Activated CD4-positive, alpha-beta T cell treated with anti-CD3 and anti-CD28 coated beads for 24 hours (primary cell): Measurements from ENCODE around the gene CDC42EP3.

Source experiments
- DNase-seq, 2 donors: peaks; one replicate each; pipeline ENCODE4 v3.0.0-alpha.2; 2020; ENCODE audit warnings: low read depth in 2 of 2

The CDC42EP3 gene, protein sequence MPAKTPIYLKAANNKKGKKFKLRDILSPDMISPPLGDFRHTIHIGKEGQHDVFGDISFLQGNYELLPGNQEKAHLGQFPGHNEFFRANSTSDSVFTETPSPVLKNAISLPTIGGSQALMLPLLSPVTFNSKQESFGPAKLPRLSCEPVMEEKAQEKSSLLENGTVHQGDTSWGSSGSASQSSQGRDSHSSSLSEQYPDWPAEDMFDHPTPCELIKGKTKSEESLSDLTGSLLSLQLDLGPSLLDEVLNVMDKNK

DNA sequence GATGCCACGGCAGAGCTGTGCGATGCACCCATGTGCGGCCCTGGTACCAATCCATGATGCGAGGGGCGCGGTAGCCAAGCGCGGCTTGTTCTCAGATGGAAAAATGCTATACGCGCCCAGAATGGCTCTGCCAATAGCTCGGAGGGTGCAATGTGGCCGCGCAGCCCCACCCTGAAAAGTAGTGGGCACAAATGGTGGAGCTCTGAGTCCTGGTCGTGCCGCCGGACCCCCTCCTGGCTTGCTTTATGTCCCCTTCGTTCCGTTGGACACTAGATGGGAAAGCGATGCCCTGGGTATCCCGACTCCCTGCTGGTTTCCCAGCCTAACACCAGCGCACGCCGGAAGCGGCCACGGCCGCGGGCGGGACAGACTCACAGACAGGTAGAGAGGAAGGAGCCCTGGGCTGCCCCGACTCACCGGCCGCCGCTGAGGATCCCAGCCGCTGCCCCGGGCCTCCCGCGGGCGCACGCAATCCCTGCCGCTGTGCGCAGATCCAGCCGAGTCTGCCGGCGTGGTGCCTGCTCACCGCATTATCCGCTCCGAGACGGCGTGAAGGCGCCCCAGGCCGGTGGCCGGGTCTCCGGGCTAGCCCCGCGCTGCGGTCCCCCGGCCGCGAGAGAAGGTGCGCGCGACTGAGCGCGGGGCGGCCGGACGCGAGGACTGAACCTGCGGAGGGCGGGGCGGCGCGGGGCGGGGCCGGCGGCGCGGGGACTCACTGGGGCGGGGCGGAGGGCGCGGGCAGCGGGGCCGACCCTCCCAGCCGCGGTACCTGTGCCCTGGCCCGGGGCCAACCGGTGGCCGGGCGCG, at the start of gene CDC42EP3:
Gene CDC42EP3, minus strand, starts transcription at position 634 of the 807 bp plus-strand sequence. CDS start 25,055 bp downstream, outside the sequence.
- DNase-seq, result peak; percentile 51 to 63

DNA sequence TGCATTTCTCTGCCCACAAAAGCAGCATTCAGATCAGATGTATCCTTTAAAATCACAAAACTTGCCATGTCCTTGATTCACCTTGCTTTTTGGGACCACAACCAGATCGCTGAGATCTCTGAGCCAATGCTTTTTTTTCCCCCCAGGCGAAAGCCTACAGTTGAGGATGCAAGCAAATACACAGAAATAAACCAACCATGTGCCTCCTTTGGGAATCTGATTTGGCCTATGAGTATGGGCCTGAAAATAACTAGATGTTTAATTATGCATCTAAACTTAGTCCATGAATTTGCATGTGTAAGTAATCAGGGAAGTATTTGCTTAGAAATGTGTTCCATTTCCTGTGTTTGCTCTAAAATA, 49.7 kb upstream of the CDC42EP3 start:
- DNase-seq, result no peak

DNA sequence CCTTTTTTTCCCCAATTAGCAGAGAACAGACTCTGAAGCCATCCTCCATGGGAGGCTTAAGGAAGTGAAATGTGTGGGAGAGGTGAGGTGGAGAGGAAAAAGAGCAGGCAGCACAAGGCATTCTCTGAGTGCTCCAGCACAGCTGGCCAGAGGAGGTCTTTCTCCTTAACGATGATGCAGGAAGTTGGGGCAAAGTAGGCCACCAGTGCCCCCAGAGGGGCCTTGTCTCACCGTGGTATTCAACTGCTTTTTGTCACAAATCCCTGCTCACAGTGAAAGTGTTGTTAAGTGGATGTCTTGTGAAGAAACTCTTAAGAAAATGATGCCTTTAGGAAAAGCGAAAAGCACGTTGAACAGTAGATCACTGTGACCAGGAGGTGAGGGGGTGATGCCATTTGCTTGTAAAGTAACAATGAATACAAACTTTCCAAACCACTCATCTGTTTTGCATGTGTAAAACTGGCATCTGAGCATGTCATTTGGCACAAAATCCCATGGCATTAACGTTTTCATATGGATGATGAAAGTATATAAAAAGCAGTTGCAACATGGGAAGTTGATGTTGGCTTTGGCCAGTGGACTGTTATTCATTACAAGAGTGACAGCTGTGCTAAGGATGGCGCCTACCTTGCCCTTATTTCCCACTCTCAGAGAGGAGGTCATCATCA, 49.2 kb upstream of the CDC42EP3 start:
- DNase-seq, result no peak

DNA sequence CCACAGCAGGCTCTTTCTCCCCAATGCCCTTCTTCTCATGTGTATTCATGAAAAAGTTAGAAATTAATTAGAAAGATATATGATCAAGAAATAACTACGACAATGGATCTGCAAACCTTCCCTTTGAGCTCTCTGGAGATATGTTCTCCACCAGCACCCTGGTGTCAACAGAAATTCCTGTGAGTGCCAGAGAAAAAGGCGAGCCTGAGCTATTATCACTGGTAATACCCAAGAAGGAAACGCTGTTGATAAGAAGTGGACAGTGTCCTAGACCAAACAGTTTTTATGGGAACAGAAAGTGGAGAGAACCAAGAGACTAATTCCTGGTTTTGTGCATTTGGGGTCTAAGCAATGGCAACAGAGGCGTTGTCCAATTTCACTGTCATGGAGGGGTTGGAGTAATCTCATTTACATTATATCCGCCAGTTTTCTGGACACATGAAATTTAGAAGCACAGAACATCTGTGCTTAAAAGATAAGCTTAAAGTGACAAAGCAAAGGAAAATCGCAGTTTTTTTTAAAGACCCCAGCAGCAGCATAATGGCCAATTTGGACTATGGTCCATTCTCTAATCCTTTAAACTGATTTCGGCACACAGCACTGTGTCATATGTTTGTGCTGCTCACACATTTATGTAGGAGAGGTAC, 47.2 kb upstream of the CDC42EP3 start:
- no peak for DNase-seq

DNA sequence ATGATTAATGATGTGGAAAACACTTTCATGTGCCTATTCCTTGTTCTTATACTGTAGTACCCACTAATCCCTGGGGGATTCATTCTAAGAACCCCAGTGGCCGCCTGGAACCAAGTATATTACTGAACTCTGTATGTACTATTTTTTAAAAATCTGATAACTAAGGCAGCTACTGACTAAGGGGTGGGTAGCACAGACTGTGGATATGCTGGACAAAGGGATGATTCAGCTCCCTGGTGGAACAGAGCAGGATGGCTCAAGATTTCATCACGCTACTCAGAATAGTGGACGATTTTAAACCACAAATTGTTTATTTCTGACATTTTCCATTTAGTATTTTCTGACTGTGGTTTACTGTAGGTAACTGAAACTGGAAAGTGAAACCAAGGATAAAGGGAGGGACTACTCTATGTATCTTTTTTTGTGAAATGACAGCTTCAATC, 41.8 kb upstream of the CDC42EP3 start:
- DNase-seq, result no peak

DNA sequence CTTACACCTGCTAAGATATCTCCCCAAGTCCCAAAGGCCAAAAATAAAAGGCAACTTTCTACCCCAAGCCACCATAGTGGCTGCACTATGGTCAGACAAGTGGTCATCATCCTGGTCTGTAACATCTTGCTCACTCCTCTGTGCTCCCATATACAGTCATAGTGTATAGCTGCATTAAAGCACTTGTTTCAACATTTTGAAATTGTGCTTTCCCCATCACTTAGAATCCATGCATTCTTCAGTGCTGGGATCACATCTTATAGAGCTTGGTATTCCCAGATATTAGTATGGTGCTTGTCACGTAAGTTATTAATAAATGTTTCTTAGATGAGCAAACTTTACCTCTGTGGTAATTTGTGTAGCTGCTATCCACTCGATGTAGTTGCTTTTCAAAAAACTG, 40.4 kb upstream of the CDC42EP3 start:
- no peak for DNase-seq

DNA sequence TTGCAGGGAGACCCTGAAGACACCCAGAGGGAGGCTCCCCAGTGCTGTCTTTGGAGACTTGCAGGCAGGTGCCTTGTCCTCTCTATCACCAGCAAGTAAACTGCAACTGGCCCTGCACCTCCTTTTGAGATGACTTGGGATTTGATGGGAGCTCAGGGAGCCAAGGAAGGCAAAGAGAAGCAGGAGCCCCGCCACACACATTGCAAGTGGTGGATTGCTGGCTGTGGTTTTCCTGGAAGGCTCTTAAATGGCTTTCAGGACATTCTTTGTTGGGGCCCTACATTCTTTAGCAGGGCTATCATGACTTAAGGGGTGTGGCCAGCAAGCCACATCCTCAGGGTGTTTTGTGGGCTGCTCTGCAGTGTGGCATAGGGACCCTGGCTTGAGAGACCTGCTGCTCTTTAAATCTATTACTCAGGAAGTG, 39.9 kb upstream of the CDC42EP3 start:
- DNase-seq, result peak in 1 of 2 donors; percentile 4

DNA sequence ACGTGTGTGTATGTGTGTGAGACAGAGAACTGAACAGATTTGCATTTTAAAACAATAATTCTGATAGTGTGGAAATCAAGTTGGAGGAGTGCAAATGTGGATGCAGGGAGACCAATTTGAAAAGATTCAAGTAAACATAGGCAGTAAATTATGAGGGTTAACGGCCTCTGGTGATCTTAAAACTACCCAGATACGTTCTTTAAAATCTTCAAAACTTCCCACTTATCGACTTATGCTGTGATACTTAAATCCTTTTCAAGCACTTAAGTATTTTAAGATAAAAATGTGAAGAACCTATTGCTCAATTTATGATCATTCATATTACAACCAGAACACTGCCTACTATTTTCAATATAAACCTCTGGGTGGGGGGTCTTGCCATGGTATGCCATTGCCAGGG, 37.7 kb upstream of the CDC42EP3 start:
- no peak for DNase-seq

DNA sequence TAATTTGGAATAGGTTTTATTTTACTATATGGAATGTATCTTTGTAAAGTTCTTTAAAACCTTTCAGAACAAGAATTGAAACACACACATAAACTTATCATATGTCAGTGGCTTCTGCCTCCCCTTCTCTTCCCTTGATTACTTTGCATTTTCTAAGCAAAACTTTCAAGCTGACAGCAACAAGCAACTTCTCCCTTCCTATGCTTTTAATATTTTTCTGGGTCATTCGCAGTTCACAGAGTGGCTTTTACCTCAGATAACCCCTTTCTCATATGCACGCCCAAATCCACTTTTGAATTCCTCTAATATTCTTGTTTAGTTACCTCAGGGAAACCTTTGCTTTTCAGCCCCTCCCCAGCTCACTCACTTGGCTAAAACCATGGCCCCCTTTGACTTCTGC, 36.7 kb upstream of the CDC42EP3 start:
- DNase-seq, result no peak

DNA sequence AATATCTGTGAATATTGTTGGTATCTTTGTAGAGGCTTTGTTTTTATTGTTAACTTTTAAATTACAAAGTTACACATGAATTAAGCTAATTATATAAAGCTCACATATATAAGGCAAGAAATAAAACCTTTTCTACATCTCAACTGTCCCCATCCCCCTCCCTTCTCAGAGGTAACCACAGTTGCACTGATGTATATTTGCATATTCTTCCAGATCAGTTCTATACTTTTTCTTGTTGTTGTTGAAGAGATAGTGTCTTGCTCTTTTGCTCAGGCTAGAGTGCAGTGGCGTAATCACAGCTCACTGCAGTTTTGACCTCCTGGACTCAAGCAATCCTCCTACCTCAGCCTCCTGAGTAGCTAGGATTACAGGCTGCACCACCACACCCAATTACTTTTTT, 36.0 kb upstream of the CDC42EP3 start:
- no peak for DNase-seq

DNA sequence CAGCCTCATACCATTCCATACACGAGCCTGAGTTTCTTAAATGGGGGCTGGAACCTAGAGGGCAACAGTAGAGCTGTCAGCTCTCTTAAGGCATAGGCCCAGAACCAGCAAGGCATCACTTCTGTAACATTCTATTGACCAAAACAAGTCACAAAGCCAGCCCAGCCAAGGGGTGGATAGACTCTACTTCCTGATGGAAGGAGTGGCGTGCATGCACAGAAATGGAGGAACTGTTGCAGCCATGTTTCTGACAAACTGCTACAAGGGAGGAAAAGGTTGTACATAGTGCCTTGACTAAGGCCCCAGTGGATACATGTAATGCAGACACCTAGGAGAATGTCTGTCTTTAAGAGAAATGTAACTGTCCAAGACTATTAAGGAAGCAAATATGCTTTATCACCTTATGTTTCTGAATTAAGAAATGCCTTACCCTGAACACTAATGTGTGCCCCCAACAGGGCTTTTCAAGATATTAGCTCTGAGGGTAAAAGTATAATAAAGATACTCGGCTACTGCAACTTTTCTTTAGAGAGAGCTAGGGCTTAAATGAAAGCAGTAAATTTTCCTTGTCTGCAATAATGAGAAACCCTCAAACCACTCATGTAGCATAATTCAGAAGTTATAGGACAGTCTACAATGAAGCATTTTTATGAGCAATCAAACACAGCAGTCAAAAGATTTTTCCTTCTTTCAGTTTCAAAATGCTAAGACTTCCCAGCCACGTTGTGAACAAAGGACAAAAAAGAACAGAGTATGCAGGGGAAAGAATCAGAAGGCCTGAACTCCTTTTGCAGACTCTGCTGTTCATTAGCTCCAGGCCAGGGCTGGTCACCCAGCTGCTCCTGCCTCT, 35.1 kb upstream of the CDC42EP3 start:
- DNase-seq, result no peak

DNA sequence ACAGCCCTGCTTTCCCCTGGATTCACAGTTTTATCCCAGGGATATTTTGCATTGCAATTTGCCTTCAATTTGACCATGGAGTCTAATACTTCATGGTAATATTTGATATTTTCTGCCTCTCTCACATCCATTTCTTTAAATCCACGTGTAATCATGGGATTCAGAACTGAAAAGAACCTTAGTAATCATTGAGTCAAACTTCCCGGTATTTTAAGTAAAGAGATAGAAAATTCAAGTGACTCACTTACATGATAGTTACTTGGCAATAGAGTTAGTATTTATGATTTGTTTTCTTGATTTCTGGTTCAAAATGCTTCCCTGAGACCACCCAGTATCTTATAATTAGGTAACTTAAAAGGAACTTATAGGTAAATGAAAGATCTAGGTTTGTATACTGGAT, 33.7 kb upstream of the CDC42EP3 start:
- DNase-seq, result no peak

DNA sequence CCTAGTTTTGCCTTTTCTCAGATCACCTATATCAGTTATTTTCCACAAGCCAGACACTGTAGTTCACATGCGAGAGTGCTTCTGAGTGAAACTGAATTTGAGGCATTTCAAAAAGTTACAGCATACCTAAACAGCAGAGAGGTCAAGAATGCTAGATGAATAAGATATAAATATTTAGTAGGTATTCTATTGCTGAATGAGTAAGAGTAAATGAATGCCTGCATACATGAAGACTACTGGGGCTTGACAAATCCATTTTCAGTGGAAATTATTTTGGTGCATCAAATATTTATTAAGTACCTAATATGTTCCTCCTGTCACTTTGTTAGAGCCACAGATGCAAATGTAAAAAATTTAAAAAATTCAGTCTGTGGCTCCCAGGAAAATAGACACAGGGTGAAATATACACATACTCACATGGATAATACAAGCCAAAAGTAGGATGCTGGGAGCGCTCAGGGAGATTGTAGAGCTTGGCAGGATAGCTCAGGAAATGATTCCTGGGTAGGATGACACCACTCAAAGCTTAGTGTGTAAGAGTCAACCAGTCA, 27.6 kb upstream of the CDC42EP3 start:
- DNase-seq, result no peak

DNA sequence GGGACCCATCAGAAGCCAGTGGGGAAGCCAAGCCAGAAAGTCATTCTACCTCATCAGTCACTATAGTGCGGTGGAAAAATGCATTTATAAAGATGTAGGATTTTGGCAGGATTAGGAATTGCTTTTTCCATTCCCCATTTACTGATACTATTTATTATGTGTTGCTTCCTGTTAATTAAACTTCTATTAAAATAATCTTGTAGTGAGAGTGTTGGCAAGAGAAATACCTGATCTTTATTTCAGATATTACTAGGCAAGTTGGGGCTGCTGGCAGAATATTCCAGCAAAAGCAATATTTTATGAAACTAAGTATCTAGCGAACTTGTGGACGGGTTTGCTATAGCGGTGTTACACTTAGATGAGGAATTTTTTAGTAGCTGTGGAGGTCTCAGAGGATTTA, 23.9 kb upstream of the CDC42EP3 start:
- no peak for DNase-seq

DNA sequence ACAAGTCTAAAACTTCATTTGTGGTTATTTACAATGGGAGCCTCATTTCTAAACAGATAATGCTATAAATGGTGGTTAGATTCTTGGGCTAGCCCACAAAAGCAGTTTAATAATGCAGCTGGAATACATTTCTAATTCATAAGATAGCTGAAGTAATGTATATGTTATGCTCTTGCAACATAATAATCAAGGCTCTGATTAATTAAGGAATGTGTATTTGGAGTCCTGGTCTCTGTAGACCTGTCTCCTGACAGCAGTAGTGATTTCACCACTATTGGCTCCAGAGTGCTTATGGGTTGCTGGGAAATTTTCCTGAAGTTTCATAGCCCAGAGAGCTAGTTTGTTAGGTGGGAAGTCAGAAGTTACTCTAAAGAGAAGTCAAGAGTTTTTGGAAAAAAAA, 21.3 kb upstream of the CDC42EP3 start:
- no peak for DNase-seq

DNA sequence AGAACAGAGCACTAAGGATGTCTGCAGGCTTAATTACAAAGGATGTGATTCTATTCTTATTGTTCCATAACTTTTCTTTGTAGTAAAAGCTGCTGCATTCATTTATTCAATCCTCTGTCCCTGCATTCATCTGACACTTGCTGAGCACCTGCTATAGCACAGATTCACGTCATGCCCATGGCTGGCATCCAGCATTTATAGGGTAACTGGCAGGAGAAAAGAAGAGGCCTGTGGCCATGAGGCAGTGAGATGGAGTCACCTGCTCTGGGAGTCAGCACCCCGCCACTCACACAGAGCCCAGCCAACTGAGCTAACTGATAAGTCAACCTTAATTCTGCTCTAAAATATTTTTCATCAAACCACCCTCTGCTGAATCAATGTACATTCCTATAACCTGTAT, 18.3 kb upstream of the CDC42EP3 start:
- no peak for DNase-seq

DNA sequence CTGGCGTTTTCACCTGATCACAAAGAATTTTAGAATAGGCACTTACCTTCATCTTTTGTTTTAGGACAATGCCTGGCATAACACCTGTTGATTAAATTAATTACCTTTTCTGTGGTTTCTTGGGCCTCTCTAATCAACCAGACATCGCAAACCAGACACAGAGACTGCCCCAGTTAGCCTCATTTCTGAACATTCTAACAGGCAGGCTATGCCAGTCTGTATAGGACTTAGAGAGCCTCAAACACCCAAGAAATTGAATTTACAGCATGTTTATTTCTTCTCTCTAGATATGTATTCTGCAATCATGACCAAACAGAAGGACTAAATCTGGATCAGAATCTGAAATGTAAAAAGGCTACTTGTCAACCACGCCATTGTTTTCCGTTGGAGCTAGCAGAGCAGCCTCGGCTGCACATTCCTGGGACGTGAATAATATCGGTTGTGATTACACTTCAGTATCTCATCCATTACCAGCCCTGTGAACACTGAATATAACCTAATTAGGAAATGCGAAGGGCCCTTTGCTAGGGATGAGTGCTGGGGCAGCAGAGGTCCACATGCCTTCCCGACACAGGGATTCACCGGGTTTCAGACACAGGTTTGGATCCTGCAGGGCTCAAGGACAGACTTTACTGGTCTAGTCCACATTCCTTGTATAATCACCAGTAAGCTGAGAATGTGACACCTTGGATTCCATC, 17.5 kb upstream of the CDC42EP3 start:
- no peak for DNase-seq

DNA sequence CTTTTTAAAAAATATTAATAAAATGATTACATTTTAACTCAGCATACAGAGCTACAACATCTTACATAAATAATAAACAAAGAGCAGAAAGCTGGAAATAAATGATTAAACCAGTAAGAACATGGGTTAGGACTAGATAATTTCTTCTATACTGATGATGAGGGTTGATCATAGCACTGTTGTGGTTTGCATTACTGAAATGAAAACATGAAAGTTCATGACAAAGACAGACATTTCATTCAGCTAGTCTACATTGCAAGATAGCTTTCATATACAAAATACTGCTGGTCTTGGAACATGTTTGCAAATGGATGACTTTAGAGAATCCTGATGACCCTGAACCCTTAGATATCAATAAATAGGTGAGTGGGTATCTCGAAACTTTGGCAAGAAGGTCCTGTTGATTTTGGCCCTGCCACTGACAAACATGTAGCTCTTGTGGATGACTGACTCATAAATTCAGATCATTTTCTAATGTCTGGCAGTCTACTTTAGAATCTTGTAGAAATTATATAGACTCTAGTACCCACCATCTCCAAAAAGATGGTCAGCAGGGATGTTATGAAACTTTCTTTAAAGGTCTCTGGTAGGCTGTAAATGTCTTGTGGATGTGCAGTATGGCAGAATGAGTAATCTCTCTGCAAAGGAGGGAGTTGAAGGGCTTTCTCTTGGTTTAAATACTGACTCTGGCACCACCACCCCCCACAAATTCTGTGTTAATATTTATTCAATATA, 15.5 kb upstream of the CDC42EP3 start:
- DNase-seq, result no peak

DNA sequence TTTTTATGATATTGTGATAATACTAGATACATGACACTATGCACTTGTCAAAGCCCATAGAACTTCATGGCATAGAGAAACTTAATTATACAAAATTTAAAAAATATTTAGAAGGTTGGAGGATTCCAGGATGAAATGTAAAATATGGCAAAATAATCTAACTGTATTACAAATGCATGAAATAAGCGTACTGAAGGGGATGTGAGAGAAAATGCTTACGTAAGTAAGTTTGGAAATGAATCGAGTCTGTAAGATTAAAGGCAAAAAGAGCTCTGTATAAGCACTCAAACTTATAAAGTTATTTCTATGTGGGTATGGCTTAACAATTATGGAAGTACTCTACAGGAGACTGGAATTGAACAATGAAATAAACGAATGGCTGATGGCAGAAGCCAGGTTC, 13.4 kb upstream of the CDC42EP3 start:
- DNase-seq, result no peak
